ENCODE data around the gene RABL6. TPM values are rescaled to one million over a fixed set of nuclear protein-coding genes. Genes with fewer than 3 reads are reported as not detected.
A peak's percentile ranks its signal among the peaks of the same experiment; 100 is the strongest.

RABL6 gene
- total and polyA plus RNA-seq, 2 experiments from 2014 or later = 101 to 153 TPM

DNA sequence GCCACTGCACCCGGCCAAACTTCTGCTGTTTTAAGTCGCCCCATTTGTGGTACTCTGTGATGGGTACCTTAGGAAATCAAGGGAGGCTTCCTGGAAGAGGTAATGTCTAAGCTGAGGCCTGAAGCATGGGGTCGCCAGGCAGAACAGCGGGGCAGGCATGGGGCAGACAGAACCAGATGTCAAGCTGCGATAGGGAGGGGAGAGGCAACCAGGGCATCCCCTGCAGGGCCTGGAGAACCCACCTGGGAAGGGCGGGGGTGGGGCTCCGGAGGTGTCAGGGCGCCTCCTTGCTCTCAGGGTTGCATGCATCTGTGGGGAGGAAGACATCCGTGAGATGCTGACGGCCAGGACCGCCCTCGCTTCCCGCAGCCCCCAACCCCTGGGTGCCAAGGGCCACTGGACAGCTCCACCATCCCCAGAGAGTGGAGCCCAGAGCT lies 46.2 kb upstream of the RABL6 start:
- Histone ChIP-seq H3K9me3 (ENCODE audit: low read depth) (no peaks in the 10 kb centered on the region), H3K27me3 (no peaks in the 10 kb centered on the region), H3K27ac (no peak overlapping the region), H3K36me3 (no peaks in the 10 kb centered on the region), H3K4me3 (no peak overlapping the region), H3K4me1 (ENCODE audit: low read depth) (peaks cover 4% of the 10 kb centered on the region)
- no peak for DNase-seq (ENCODE audit: low read depth in 1 of 2, low spot score in 1 of 2)
- no peak for TF ChIP-seq CTCF (IDR thresholded peaks at IDR 0.05; ENCODE audit: low read depth, low read length)

DNA sequence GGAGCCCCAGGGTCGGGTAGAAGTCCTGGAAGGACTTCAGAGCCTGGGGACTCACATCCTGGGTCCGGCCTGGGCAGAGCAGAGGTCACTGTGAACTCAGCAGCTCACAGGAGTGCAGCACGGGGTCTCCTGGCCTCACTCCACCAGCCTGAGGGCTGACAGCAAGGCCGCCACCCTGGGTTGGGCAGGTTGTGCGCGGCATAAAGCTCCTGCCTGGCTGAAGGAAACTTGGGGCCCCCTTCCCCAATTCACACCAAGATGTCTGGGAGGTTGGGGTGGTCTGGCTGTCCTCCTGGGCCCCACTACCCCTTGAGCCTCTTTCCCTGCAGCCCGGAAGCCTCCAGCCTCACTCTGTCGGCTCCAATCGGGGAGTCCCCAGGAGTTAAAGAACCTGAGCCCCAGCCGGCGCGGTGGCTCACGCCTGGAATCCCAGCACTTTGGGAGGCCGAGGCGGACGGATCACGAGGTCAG lies 45.5 kb upstream of the RABL6 start:
- no peaks in the 10 kb centered on the region for H3K9me3 ChIP-seq (ENCODE audit: low read depth)
- no peaks in the 10 kb centered on the region for H3K36me3 ChIP-seq
- no peak overlapping the region for H3K4me3 ChIP-seq
- DNase-seq (ENCODE audit: low read depth in 1 of 2, low spot score in 1 of 2) = no peak
- peaks cover 4% of the 10 kb centered on the region for H3K4me1 ChIP-seq (ENCODE audit: low read depth)
- no peak for TF ChIP-seq CTCF (IDR thresholded peaks at IDR 0.05; ENCODE audit: low read depth, low read length)
- peak overlapping the region; percentile 64 for H3K27ac ChIP-seq
- no peaks in the 10 kb centered on the region for H3K27me3 ChIP-seq

DNA sequence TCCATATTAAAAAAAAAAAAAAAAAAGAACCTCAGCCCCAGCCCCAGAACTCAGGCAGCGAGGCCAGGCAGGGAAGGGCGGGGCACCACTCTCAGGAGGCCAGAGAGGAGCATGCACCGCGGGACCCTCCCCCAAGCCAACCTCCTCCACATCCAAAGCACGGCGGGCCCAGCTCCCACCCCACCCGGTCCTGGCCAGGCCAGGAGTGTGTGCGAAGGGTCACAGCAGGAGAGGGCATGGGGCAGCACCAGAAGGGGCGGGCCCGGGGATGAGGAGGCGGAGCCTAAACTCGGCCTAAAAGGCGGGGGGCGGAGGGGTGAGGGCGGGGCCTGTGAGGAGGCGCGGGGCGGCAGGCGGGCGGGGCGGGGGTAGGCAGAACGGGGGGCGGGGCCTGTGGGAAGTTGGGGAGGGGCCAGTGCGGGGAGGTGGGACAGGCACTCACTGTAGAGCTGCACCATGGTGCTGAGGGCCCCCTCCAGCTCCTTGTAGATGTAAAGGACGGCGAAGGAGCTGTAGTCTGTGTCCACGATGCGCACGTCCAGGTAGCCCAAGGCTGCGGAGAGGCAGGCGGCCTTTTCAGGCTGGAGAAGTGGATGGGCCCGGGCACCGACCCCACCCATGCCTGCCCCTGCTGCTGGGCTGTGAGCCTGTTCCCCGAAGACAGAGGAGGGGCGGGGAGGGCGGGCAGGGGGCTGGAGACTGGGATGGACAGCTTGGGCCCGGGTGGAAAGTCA lies 44.7 kb upstream of the RABL6 start:
- peak; percentile 36 to 94 for DNase-seq (ENCODE audit: low read depth in 1 of 2, low spot score in 1 of 2)

GRCh38 chr9:136763649-136764035 lies 44.1 kb upstream of the RABL6 start:
- Histone ChIP-seq H3K4me1 (ENCODE audit: low read depth) (peaks cover 4% of the 10 kb centered on the region), H3K4me3 (no peak overlapping the region), H3K27ac (no peak overlapping the region), H3K9me3 (ENCODE audit: low read depth) (no peaks in the 10 kb centered on the region), H3K36me3 (no peaks in the 10 kb centered on the region), H3K27me3 (no peaks in the 10 kb centered on the region)
- DNase-seq (ENCODE audit: low read depth in 1 of 2, low spot score in 1 of 2) = no peak
- no peak for TF ChIP-seq CTCF (IDR thresholded peaks at IDR 0.05; ENCODE audit: low read depth, low read length)

More for the DNA sequence above, 44.7 kb upstream of the RABL6 start:
- no peak overlapping the region for H3K4me3 ChIP-seq
- H3K4me1 ChIP-seq (ENCODE audit: low read depth) = peaks cover 4% of the 10 kb centered on the region
- no peaks in the 10 kb centered on the region for H3K27me3 ChIP-seq
- H3K27ac ChIP-seq = no peak overlapping the region
- H3K36me3 ChIP-seq = no peaks in the 10 kb centered on the region
- TF ChIP-seq CTCF (IDR thresholded peaks at IDR 0.05; ENCODE audit: low read depth, low read length) = no peak
- H3K9me3 ChIP-seq (ENCODE audit: low read depth) = no peaks in the 10 kb centered on the region

- Histone ChIP-seq H3K4me1 (ENCODE audit: low read depth) (peaks cover 4% of the 10 kb centered on the region), H3K9me3 (ENCODE audit: low read depth) (no peaks in the 10 kb centered on the region), H3K4me3 (no peak within 1 kb of the TSS), H3K27ac (no peak within 1 kb of the TSS), H3K36me3 (no peaks in the 10 kb centered on the region), H3K27me3 (no peaks in the 10 kb centered on the region)
- TF ChIP-seq CTCF (IDR thresholded peaks at IDR 0.05; ENCODE audit: low read depth, low read length) = no peak
- DNase-seq (ENCODE audit: low read depth in 1 of 2, low spot score in 1 of 2) = no peak
Observed at GRCh38 chr9:136764301-136764891, 43.4 kb upstream of the RABL6 start, which contains the start of gene LCN15. TSS of gene LCN15 (minus strand) at chr9:136764518. CDS start at chr9:136764488, 30 bp downstream.
